Measurements from ENCODE around the gene SLC16A12. TPM values are rescaled to one million over a fixed set of nuclear protein-coding genes. Genes with fewer than 3 reads are reported as not detected.

The SLC16A12 gene
- total and polyA plus RNA-seq, 8 donors: 6.0 to 38.2 (median 23.6) TPM

GRCh38 chr10:89566095-89566950, 30.9 kb upstream of the SLC16A12 start:
- 56 to 63% methylated on average over 10 of the region's 10 CpGs for WGBS, 2 donors
- Histone ChIP-seq H3K36me3 (no peaks in the 10 kb centered on the region), H3K4me3 (no peak overlapping the region), H3K27ac (no peak overlapping the region), H3K9me3 (no peaks in the 10 kb centered on the region), H3K4me1 (no peaks in the 10 kb centered on the region), H3K27me3 (no peaks in the 10 kb centered on the region)
- intact Hi-C loops (cut with DNase I): loop anchor here (5.0 to 10.0 kb wide), 3 partner anchors 139 to 312 kb away; partner anchors contain the start of gene LIPA (in 1 of the 3)
- no peak for DNase-seq
- no peak for FAIRE-seq
- TF ChIP-seq CTCF (IDR thresholded peaks at IDR 0.05): no peak
- no peak for ATAC-seq

DNA sequence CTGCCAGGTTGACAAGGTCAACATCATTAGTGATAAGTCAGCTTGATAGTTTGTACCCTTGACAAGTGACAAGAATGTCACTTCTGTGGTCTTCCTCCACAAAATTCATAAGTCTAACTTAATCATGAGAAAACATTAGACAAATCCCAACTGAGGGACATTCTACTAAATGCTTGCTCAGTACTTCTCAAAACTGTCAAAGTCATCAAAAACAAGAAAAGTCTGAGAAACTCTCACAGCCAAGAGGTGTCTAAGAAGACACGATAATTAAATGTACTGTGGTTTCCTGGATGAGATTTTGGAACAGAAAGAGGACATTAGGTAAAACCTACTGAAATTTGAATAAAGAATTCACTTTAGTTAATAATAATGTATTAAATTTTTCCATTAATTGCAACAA, 29.8 kb upstream of the SLC16A12 start:
- no peaks in the 10 kb centered on the region for H3K36me3 ChIP-seq
- H3K27ac ChIP-seq: no peak overlapping the region
- no peak for ATAC-seq
- no peak for TF ChIP-seq CTCF (IDR thresholded peaks at IDR 0.05)
- 66 to 69% methylated on average over 1 of the region's 1 CpG for WGBS, 2 donors
- intact Hi-C loops (cut with DNase I): loop anchor here (5.0 to 10.0 kb wide), 3 partner anchors 138 to 310 kb away; partner anchors contain the start of gene LIPA (in 1 of the 3)
- no peak for DNase-seq
- no peaks in the 10 kb centered on the region for H3K9me3 ChIP-seq
- H3K4me3 ChIP-seq: no peak overlapping the region
- no peak for FAIRE-seq
- H3K27me3 ChIP-seq: no peaks in the 10 kb centered on the region
- no peaks in the 10 kb centered on the region for H3K4me1 ChIP-seq

- Histone ChIP-seq H3K9me3 (no peaks in the 10 kb centered on the region), H3K4me1 (no peaks in the 10 kb centered on the region), H3K27ac (no peak overlapping the region), H3K4me3 (no peak overlapping the region), H3K27me3 (no peaks in the 10 kb centered on the region), H3K36me3 (no peaks in the 10 kb centered on the region)
- intact Hi-C loops (cut with DNase I): loop anchor here (5.0 to 10.0 kb wide), 4 partner anchors 137 to 309 kb away; partner anchors contain the start of gene LIPA (in 1 of the 3)
- ATAC-seq (peak; percentile 80 to 92 (median 88)), DNase-seq (no peak), FAIRE-seq (peak; percentile 99)
- WGBS, 2 donors: 6 to 16% methylated on average over 2 of the region's 2 CpGs
- peak; percentile 28 to 53 (median 42) for TF ChIP-seq CTCF (IDR thresholded peaks at IDR 0.05)
These were observed 28.6 kb upstream of the SLC16A12 start for GRCh38 chr10:89563861-89564478.

DNA sequence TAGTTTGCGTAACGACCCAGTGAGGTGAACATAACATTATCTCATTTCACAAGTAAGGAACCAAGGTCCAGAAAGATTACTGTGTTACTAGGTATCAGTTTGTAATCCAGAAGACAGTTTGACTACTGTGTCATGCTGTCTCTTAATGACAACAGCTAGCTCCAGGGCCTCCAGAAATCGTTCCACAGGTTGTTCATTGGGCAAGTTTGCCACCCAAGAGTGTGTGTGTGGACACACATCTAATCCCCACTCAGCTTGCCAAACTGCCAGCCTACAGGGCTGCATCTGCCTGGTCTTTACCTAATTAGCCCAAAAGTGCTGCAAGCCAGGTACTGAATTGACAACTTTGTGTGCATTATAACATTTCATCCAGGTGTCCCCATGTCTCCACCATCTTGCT, 27.9 kb upstream of the SLC16A12 start:
- no peak overlapping the region for H3K27ac ChIP-seq
- TF ChIP-seq CTCF (IDR thresholded peaks at IDR 0.05): no peak
- H3K4me3 ChIP-seq: no peak overlapping the region
- no peak for FAIRE-seq
- WGBS, 2 donors: 79 to 80% methylated on average over 3 of the region's 3 CpGs
- no peaks in the 10 kb centered on the region for H3K9me3 ChIP-seq
- intact Hi-C loops (cut with DNase I): loop anchor here (5.0 to 10.0 kb wide), 4 partner anchors 136 to 309 kb away; partner anchors contain the start of gene LIPA (in 1 of the 3)
- H3K4me1 ChIP-seq: no peaks in the 10 kb centered on the region
- ATAC-seq: peak in 1 of 4 donors; percentile 28
- H3K27me3 ChIP-seq: no peaks in the 10 kb centered on the region
- DNase-seq: no peak
- H3K36me3 ChIP-seq: no peaks in the 10 kb centered on the region
